Measurements from ENCODE around the gene TMEM176A.

TMEM176A gene

DNA sequence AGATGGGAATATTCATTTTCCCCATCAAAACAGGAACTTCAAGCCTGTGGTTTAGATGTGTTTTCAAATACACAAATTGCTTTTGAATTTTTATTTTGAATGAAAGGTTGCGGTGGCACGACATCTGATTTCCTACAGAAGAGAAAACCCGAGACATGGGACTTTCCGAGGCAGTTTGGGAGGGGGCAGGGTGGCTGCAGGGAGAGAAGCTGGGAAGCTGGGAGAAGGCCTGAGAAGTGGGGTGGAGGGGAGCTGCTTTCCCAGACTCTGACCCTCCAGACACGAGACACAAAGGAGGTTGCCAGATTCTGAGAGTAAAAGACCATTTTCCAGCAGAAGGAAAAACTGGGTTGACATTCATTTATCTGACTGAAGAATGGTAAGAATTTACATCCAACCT, 19.6 kb downstream of the TMEM176A start:
- no peak for DNase-seq (ENCODE audit: low spot score)

- no peak for DNase-seq (ENCODE audit: low spot score)
Observed at GRCh38 chr7:150820578-150821198, 20.1 kb downstream of the TMEM176A start.

DNA sequence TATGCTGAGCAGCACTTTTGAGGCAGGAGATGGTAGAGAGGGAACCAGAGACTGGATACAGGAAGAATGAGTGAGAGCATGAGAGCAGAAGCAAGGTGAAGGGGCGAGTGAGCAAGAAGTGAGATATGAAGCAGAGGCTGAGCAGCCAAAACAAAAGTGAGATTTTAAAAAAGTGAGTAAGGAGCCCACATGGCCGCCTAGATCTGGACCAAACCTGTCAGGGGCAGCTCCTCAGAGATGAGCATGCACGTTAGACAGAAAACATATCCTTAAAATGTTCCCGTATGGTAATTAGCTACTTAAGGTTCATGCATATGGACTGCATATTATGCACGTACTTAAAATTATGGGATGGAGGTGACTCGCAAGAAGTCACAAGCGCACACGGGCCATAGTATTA, 22.5 kb downstream of the TMEM176A start:
- no peak for DNase-seq (ENCODE audit: low spot score)

GRCh38 chr7:150823484-150824126, 23.0 kb downstream of the TMEM176A start:
- no peak for DNase-seq (ENCODE audit: low spot score)

DNA sequence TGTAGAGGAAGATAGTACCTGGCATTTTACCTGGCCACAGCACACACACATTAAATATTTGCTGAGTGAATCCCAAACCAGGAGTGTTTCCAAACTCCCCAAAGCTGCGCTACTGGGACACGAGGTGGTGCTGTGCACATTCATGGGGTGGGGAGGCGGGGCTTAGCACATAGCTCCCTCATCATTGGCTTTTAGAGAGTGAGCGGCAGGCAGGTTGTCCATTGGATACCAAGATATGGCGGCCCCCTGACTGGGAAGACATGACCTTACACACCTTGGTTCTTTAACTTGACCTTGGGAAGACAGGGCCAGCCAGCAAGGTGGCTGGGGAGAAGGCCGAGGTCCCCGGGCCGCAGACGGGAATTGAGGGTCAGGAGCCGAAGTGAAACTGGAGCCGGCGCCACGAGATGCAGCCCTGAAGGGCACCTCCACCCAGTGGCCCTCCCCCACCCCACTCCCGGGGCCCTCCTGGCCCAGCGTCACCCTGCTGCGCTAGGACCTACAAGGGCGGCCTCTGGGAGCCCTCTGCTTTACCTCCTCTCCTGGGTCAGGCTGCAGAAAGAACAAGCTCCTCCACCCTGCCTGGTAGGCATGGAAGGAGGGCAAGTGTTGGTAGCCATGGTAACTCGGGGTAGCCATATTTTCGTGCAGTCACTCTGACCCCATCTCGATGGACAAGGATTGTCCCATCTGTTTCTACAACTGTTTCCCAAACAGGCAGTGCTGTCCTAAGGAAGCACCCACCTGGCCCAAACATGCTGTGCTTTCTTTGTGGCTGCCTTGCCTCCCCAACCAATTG, 24.0 kb downstream of the TMEM176A start:
- DNase-seq (ENCODE audit: low spot score) = no peak

GRCh38 chr7:150826061-150826849, 25.7 kb downstream of the TMEM176A start:
- no peak for DNase-seq (ENCODE audit: low spot score)

GRCh38 chr7:150828384-150828783, 27.8 kb downstream of the TMEM176A start:
- DNase-seq (ENCODE audit: low spot score) = no peak

DNA sequence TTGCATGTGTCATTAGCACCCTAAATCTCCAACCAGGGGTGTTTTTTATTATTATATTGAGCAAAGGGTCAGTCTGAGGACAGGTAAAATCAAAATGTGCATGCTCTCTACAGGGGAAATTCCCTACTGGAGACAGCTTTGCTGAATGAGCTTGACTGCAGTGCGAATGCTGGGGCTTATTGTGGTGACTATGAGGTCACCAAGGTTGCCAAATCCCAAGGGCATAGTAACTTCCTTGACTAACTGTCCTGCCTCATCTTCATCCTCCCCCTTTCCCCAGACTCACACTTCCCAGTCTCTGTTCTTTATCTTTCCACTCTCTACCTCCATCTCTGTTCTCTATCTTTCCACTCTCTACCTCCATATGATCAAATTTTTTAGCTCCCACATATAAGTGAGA, 28.9 kb downstream of the TMEM176A start:
- DNase-seq (ENCODE audit: low spot score) = peak; percentile 45

GRCh38 chr7:150830937-150831336, 30.4 kb downstream of the TMEM176A start:
- DNase-seq (ENCODE audit: low spot score) = no peak

- no peak for DNase-seq (ENCODE audit: low spot score)
Observed at GRCh38 chr7:150831851-150832250, 31.3 kb downstream of the TMEM176A start.

- DNase-seq (ENCODE audit: low spot score) = no peak
Observed at GRCh38 chr7:150835019-150835418, 34.5 kb downstream of the TMEM176A start.

GRCh38 chr7:150835702-150836280, 35.2 kb downstream of the TMEM176A start:
- no peak for DNase-seq (ENCODE audit: low spot score)

DNA sequence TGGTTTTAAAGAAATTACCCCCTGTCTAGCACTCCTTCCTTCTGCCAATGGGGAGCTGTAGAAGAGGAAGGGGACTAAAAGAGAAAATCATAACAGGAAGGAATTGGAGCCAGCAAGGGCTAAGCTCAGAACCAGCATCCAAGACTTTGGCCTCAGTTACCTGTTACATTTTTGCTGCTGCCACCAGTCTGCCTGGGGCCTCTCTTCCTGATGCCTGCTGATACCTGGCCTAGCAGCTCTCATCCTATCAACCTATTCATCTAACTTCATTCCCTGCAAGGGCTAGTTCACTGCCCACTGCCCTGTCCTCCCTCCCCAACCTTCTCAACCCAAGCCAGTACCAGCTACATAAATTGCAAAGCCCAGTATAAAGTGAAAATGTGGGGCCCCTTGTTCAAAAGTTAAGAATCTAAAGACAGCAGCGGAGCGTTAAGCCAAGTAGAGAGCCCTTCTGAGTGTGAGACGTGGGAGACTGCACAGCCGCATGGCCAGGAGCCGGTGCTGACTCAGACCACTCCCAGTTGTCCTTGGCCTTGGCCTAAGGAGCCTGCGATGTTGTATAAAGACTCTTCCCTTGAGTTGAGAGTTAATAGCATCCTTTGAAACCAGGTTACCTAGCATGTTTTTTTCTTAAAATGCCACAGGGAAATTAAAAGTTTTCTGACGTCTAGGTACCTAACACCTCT, 38.5 kb downstream of the TMEM176A start:
- peak; percentile 56 for DNase-seq (ENCODE audit: low spot score)

GRCh38 chr7:150842018-150842417, 41.4 kb downstream of the TMEM176A start:
- no peak for DNase-seq (ENCODE audit: low spot score)

DNA sequence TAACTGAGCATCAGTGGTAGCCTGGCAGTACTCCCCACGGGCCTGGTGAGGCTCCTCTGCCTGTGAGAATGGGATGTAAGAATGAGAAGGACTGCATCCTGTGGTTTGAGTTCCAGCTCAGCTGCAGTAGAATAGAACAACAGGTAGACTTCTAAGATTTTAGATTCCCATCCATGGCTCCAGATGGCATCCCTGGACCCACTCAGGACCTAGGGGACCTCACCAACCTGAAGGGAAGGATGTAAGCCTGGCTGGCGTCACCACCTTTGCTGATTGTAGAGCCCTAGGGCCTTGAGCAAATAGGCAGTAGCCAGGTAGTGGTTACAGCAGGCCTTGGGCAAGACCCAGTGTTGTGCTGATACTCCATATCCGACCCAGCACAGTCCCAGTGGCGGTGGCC, 42.1 kb downstream of the TMEM176A start:
- no peak for DNase-seq (ENCODE audit: low spot score)

- DNase-seq (ENCODE audit: low spot score) = peak; percentile 65
Observed at GRCh38 chr7:150845421-150845861, 44.9 kb downstream of the TMEM176A start.

DNA sequence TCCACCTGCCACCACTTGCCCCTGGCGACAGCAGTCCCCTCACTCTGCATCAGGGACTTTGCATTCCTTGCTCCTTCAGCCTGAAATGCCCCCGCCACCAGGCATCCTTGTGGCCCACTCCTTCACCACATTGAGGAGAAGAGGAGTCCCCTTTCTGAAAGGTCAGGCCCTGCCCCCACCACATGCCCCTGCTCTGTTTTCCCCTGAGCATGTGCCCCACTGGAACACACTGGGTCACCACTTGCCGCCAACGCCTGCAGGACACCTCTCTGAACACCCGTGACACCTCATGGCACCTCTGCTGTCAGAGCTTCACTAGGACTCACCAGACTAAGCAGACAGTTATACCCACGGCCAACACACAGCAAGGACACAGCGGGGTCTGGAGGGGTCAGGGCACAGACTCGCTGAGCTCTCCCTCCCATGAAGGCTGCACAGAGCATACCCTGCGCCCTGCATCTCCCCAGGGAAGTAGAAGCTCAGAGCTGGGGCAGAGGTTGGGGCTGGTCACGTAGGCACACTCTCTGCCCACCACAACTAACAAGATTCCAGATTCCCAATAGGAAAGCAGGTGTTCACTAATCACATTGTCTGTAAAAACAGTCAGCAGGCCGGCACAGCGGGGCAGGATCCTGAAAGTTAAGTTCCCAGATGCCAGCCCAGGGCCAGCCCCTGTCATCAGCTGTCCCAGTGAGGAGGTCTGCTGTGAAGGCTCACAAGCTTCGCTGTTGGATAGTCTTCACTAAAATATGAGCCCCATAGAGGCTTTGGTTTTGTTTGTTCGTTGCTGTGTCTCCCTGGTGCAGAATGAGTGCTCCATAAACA, 45.9 kb downstream of the TMEM176A start:
- no peak for DNase-seq (ENCODE audit: low spot score)

- DNase-seq (ENCODE audit: low spot score) = no peak
Observed at GRCh38 chr7:150847536-150847935, 47.0 kb downstream of the TMEM176A start.

DNA sequence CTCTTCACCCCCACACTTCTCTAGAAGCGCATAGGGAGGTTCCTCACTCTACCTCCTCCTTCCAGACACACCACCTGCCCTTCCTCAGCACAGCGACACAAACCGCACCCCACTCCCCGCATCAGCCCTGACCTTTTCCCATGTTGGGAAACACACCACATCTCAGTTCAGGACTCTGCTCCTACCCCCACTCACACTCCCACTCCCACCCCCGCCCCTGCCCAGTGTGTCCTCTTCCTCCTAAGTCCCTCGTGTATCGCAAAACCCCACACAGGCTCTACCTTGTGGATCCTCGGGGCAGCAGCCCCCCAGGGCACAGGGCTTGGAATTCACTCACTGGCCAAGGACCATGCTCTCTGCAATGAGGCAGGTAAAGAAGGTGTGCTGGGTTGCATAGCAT, 47.5 kb downstream of the TMEM176A start:
- DNase-seq (ENCODE audit: low spot score) = no peak

DNA sequence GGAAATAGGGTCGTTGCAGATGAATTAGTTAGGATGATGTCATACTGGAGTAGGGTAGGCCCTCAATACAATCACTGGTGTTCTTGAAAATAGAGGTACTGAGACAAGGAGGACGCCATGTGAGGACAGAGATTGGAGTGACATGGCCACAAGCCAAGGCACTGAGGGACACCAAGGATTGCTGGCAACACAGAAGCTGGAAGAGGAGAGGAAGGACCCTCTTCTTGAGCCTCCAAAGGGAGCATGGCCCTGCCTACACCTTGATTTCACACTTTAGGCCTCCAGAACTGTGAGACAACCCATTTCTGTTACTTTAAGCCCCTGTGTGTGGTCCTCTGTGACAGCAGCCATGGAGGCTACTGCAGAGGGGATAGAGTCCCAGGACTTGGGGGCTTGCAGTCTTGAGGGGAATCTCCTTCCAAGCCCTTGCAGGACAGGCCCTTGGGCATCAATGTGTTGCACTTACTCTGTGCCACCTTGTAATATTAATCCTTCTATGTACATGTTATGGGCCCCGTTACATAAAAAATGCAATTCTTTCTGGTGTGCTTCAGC, 48.1 kb downstream of the TMEM176A start:
- no peak for DNase-seq (ENCODE audit: low spot score)

All from kidney tubule cell (primary cell).